HepG2 (cell line): ENCODE results near the gene AARSD1. TPM values are rescaled to one million over a fixed set of nuclear protein-coding genes. Genes with fewer than 3 reads are reported as not detected.

Source experiments
- ATF1 ChIP-seq: IDR thresholded peaks from 2 replicates; pipeline ENCODE4 v1.6.1; 2016; ENCODE audit warnings: mild to moderate bottlenecking, control low read depth
- DPF2 ChIP-seq: sonication (generic); formaldehyde crosslinking; IDR thresholded peaks from 2 replicates; pipeline ENCODE4 v1.4.0; 2020; ENCODE audit warnings: mild to moderate bottlenecking, low read depth, missing genetic modification reagents, borderline replicate concordance
- KMT2A ChIP-seq: sonication (generic); formaldehyde crosslinking; IDR thresholded peaks from 2 replicates; pipeline ENCODE4 v1.4.0; 2020; ENCODE audit warnings: missing genetic modification reagents
- NR2F6 ChIP-seq, 2 experiments: IDR thresholded peaks; 2 replicates each; pipeline ENCODE4 v1.6.1; 2016; ENCODE audit warnings: antibody characterized with exemption in 1 of 2, mild to moderate bottlenecking in 1 of 2
- ZNF138 ChIP-seq: sonication (generic); formaldehyde crosslinking; IDR thresholded peaks from 2 replicates; pipeline ENCODE4 v1.5.0; 2020; ENCODE audit warnings: mild to moderate bottlenecking, low read depth, missing genetic modification reagents
- ZNF367 ChIP-seq: sonication (generic); formaldehyde crosslinking; IDR thresholded peaks from 2 replicates; pipeline ENCODE4 v1.4.0; 2020; ENCODE audit warnings: missing genetic modification reagents, borderline replicate concordance
- ZNF629 ChIP-seq: sonication (generic); formaldehyde crosslinking; conservative IDR thresholded peaks from 2 replicates; pipeline ENCODE4 v1.5.0; 2020; ENCODE audit warnings: missing genetic modification reagents
- ZNF773 ChIP-seq: sonication (generic); formaldehyde crosslinking; IDR thresholded peaks from 2 replicates; pipeline ENCODE4 v1.4.0; 2020; ENCODE audit warnings: missing genetic modification reagents, borderline replicate concordance
- polyA plus RNA-seq, 8 experiments: library from polyadenylated mRNA; depleted of rRNA in 3 of 8; stranded (reverse) in 7 of 8; unstranded in 1 of 8; fragments of >200 nt; fragmentation: Illumina TruSeq in 4 of 8; extraction: Trizol in 4 of 8; gene quantifications; 2 replicates each; pipeline versions ENCODE4 v1.2.1 to v1.2.3, GENCODE V29; 2011 to 2016; ENCODE audit warnings: low read depth in 4 of 8, missing spikeins in 1 of 8, mixed read lengths in 1 of 8; ENCODE audit not compliant: insufficient read depth in 1 of 8
- total RNA-seq, 5 experiments: library from RNA; depleted of rRNA; stranded (reverse); fragments of >200 nt; fragmentation: Illumina TruSeq; extraction: Trizol; gene quantifications; 2 replicates each; pipeline ENCODE4 v1.2.3, GENCODE V29; 2016; ENCODE audit warnings: low read depth in 1 of 5
- TF ChIP-seq, protein P1 (sequence below): sonication (generic); formaldehyde crosslinking; IDR thresholded peaks from 2 replicates; pipeline ENCODE4 v1.4.0; 2020; ENCODE audit warnings: low read depth, mild to moderate bottlenecking, missing genetic modification reagents
- TF ChIP-seq, protein P2 (sequence below): sonication (generic); IDR thresholded peaks from 2 replicates; pipeline ENCODE4 v1.6.1; 2016; ENCODE audit warnings: low read depth, borderline replicate concordance
- TF ChIP-seq, protein P3 (sequence below): sonication (generic); formaldehyde crosslinking; IDR thresholded peaks from 2 replicates; pipeline ENCODE4 v1.5.0; 2020; ENCODE audit warnings: missing genetic modification reagents, mild to moderate bottlenecking, borderline replicate concordance
- TF ChIP-seq, protein P4 (sequence below): sonication (generic); formaldehyde crosslinking; conservative IDR thresholded peaks from 2 replicates; pipeline ENCODE4 v1.8.0; 2022; ENCODE audit warnings: low read depth, missing genetic modification reagents
- TF ChIP-seq, protein P5 (sequence below): IDR thresholded peaks from 2 replicates; pipeline ENCODE4 v1.6.1; 2016; ENCODE audit warnings: low read depth, missing genetic modification reagents, missing compliant biosample characterization
- TF ChIP-seq, protein P6 (sequence below): sonication (generic); formaldehyde crosslinking; IDR thresholded peaks from 2 replicates; pipeline ENCODE4 v1.5.1; 2020; ENCODE audit warnings: missing genetic modification reagents, mild to moderate bottlenecking, borderline replicate concordance

Gene AARSD1
- total and polyA plus RNA-seq, 2 of the 13 experiments (the other 11 are each of a cell fraction or from before 2014, with no cell fraction given) = 24.7 to 29.3 TPM

DNA sequence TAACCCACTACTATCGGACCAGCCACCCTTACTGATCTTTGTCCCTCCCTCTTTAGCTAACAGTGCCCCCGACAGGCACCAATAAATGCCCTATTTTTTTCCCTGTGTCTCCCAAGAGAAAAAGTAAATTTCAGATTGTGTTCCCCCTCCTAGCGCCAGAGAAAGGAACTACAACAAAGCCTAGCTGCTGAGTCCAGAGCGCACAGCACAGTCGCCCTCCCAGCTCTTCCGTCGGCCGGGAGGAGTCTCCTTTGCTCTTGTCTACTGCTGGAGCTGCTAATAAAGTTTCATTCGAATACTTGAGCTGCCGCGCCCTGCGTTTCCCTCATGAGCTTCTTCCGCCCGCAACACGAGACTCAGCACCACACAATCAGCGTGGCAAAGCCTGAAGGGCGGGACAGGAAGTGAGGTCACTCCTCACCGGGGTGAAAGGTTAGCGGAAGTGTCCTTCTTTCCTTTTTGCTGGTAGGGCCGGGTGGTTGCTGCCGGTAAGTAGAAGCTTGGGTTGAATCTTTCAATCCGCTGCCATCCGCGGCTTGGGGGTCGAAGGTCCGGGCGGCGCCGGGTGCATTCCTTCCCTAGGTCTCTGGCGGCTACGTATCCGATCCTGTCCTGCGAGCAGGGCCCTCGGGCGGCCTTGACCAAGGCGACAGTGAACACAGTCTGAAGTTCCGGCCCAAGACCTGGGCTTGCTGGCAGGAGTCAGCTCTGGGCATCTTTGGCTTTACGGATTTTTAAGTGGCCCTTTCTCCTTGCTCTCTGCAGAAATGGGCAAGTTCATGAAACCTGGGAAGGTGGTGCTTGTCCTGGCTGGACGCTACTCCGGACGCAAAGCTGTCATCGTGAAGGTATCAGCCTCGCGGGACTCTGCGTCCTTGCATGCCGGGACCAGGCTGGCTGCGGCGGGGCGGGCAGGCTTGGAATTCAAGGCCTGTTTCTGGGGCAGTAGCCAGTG lies 34.0 kb upstream of the AARSD1 start, which contains the start of gene RPL27 (continued):
- TF ChIP-seq NR2F6 (IDR thresholded peaks at IDR 0.05) = peak; percentile 95
- peak; percentile 93 for TF ChIP-seq NR2F6 (CRISPR knock-in tag; IDR thresholded peaks at IDR 0.05)
- TF ChIP-seq DPF2 (CRISPR knock-in tag) = peak; percentile 52; the same call in 1 of the 2 replicates
- TF ChIP-seq ATF1 = peak; percentile 98
- TF ChIP-seq, protein P1, sequence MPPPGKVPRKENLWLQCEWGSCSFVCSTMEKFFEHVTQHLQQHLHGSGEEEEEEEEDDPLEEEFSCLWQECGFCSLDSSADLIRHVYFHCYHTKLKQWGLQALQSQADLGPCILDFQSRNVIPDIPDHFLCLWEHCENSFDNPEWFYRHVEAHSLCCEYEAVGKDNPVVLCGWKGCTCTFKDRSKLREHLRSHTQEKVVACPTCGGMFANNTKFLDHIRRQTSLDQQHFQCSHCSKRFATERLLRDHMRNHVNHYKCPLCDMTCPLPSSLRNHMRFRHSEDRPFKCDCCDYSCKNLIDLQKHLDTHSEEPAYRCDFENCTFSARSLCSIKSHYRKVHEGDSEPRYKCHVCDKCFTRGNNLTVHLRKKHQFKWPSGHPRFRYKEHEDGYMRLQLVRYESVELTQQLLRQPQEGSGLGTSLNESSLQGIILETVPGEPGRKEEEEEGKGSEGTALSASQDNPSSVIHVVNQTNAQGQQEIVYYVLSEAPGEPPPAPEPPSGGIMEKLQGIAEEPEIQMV (CRISPR knock-in tag) = peak; percentile 85
- peak; percentile 91 for TF ChIP-seq KMT2A (CRISPR knock-in tag)
- TF ChIP-seq, protein P2, sequence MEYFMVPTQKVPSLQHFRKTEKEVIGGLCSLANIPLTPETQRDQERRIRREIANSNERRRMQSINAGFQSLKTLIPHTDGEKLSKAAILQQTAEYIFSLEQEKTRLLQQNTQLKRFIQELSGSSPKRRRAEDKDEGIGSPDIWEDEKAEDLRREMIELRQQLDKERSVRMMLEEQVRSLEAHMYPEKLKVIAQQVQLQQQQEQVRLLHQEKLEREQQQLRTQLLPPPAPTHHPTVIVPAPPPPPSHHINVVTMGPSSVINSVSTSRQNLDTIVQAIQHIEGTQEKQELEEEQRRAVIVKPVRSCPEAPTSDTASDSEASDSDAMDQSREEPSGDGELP = peak; percentile 72; the same call in 1 of the 2 replicates
- no peak for TF ChIP-seq ZNF629 (CRISPR knock-in tag)
- TF ChIP-seq, protein P3, sequence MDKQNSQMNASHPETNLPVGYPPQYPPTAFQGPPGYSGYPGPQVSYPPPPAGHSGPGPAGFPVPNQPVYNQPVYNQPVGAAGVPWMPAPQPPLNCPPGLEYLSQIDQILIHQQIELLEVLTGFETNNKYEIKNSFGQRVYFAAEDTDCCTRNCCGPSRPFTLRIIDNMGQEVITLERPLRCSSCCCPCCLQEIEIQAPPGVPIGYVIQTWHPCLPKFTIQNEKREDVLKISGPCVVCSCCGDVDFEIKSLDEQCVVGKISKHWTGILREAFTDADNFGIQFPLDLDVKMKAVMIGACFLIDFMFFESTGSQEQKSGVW (CRISPR knock-in tag) = no peak; the same call in 1 of the 2 replicates
- no peak; the same call in none of the 2 replicates for TF ChIP-seq ZNF367 (CRISPR knock-in tag)
- TF ChIP-seq, protein P4, sequence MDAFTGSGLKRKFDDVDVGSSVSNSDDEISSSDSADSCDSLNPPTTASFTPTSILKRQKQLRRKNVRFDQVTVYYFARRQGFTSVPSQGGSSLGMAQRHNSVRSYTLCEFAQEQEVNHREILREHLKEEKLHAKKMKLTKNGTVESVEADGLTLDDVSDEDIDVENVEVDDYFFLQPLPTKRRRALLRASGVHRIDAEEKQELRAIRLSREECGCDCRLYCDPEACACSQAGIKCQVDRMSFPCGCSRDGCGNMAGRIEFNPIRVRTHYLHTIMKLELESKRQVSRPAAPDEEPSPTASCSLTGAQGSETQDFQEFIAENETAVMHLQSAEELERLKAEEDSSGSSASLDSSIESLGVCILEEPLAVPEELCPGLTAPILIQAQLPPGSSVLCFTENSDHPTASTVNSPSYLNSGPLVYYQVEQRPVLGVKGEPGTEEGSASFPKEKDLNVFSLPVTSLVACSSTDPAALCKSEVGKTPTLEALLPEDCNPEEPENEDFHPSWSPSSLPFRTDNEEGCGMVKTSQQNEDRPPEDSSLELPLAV (CRISPR knock-in tag) = no peak
- TF ChIP-seq ZNF138 (CRISPR knock-in tag) = peak; percentile 98
- TF ChIP-seq ZNF773 (CRISPR knock-in tag) = peak; percentile 78
- TF ChIP-seq, protein P5, sequence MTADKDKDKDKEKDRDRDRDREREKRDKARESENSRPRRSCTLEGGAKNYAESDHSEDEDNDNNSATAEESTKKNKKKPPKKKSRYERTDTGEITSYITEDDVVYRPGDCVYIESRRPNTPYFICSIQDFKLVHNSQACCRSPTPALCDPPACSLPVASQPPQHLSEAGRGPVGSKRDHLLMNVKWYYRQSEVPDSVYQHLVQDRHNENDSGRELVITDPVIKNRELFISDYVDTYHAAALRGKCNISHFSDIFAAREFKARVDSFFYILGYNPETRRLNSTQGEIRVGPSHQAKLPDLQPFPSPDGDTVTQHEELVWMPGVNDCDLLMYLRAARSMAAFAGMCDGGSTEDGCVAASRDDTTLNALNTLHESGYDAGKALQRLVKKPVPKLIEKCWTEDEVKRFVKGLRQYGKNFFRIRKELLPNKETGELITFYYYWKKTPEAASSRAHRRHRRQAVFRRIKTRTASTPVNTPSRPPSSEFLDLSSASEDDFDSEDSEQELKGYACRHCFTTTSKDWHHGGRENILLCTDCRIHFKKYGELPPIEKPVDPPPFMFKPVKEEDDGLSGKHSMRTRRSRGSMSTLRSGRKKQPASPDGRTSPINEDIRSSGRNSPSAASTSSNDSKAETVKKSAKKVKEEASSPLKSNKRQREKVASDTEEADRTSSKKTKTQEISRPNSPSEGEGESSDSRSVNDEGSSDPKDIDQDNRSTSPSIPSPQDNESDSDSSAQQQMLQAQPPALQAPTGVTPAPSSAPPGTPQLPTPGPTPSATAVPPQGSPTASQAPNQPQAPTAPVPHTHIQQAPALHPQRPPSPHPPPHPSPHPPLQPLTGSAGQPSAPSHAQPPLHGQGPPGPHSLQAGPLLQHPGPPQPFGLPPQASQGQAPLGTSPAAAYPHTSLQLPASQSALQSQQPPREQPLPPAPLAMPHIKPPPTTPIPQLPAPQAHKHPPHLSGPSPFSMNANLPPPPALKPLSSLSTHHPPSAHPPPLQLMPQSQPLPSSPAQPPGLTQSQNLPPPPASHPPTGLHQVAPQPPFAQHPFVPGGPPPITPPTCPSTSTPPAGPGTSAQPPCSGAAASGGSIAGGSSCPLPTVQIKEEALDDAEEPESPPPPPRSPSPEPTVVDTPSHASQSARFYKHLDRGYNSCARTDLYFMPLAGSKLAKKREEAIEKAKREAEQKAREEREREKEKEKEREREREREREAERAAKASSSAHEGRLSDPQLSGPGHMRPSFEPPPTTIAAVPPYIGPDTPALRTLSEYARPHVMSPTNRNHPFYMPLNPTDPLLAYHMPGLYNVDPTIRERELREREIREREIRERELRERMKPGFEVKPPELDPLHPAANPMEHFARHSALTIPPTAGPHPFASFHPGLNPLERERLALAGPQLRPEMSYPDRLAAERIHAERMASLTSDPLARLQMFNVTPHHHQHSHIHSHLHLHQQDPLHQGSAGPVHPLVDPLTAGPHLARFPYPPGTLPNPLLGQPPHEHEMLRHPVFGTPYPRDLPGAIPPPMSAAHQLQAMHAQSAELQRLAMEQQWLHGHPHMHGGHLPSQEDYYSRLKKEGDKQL (CRISPR knock-in tag) = peak; percentile 82; the same call in 1 of the 2 replicates
- TF ChIP-seq, protein P6, sequence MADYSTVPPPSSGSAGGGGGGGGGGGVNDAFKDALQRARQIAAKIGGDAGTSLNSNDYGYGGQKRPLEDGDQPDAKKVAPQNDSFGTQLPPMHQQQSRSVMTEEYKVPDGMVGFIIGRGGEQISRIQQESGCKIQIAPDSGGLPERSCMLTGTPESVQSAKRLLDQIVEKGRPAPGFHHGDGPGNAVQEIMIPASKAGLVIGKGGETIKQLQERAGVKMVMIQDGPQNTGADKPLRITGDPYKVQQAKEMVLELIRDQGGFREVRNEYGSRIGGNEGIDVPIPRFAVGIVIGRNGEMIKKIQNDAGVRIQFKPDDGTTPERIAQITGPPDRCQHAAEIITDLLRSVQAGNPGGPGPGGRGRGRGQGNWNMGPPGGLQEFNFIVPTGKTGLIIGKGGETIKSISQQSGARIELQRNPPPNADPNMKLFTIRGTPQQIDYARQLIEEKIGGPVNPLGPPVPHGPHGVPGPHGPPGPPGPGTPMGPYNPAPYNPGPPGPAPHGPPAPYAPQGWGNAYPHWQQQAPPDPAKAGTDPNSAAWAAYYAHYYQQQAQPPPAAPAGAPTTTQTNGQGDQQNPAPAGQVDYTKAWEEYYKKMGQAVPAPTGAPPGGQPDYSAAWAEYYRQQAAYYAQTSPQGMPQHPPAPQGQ (CRISPR knock-in tag) = no peak
